ENCODE results near the gene CH25H. TPM values are rescaled to one million over a fixed set of nuclear protein-coding genes. Genes with fewer than 3 reads are reported as not detected.

The CH25H gene
- total and polyA plus RNA-seq, 10 of the 15 experiments (the other 5 are each of a cell fraction or from before 2014, with no cell fraction given): not detected

DNA sequence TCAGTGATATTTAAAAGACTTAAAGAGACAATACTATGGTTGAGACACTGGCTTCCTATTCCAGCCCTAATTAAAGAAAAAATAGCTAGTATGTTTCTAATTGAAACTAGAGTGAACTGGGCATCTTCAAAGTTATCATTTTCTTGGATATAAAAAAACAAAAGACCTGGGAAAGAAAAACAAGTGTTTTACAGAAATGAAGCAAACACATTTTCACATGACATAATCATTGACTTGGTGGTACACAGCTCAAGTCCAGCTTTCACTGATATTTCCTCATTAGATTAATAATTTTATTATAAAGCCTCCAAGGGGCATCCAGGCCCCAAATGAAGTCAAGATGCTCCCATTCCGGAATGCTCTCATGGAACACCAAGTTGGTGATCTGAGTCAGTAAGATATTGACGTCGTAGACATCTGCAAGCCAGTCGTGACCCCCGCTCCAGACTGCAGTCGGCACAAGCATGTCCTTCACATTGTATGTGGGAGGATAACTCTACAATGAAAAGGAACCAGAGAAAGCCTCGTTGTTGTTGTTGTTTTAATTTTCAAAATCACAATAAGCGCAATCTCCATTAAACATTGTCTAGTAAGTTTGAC lies 7.5 kb upstream of the CH25H start:
- FAIRE-seq (no peak), ATAC-seq (no peak), DNase-seq (ENCODE audit: low read depth, low spot score) (no peak)
- RAD21 ChIA-PET (ENCODE audit: unreplicated experiment): interaction anchor here (0.5 to 4.2 kb wide), 17 partner anchors 29 to 383 kb away, joined by 3 to 45 read pairs (median 6); partner anchors contain the start of gene FAS
- H3K4me3 ChIP-seq: no peak overlapping the region
- peaks cover 8% of the 10 kb centered on the region for H3K4me1 ChIP-seq (ENCODE audit: control insufficient read depth, insufficient read depth, low read length)
- no peak overlapping the region for H3K9ac ChIP-seq (ENCODE audit: control insufficient read depth, insufficient read depth, low read length)
- CTCF ChIA-PET: interaction anchor here (0.7 to 4.2 kb wide), 38 partner anchors 8 to 653 kb away, joined by 3 to 117 read pairs (median 4); partner anchors contain the start of genes CH25H, FAS and LIPA
- intact Hi-C loops (cut with micrococcal nuclease; ENCODE audit: unreplicated experiment) (loop anchor here (5.0 kb wide), 1 partner anchor 377 kb away; no protein-coding TSS in a partner anchor), in situ Hi-C loops (cut with MboI) (loop anchor here (5.0 kb wide), 3 partner anchors 182 to 377 kb away; no protein-coding TSS in a partner anchor)
- no TSS peak for BruUV-seq (replicated peaks)
- no peak overlapping the region for H3K27ac ChIP-seq (ENCODE audit: control insufficient read depth, insufficient read depth)
- H2AFZ ChIP-seq (ENCODE audit: control insufficient read depth, low read depth, low read length): no peak overlapping the region
- POLR2A ChIA-PET: no interaction called here
- H3K9me3 ChIP-seq (replicated peaks; ENCODE audit: control insufficient read depth, insufficient read depth, low read length): no peaks in the 10 kb centered on the region
- TF ChIP-seq, protein P1, sequence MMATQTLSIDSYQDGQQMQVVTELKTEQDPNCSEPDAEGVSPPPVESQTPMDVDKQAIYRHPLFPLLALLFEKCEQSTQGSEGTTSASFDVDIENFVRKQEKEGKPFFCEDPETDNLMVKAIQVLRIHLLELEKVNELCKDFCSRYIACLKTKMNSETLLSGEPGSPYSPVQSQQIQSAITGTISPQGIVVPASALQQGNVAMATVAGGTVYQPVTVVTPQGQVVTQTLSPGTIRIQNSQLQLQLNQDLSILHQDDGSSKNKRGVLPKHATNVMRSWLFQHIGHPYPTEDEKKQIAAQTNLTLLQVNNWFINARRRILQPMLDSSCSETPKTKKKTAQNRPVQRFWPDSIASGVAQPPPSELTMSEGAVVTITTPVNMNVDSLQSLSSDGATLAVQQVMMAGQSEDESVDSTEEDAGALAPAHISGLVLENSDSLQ (IDR thresholded peaks at IDR 0.05): no peak
- TF ChIP-seq EGR1 (IDR thresholded peaks at IDR 0.05; ENCODE audit: borderline replicate concordance in 1 of 2, low read depth in 2 of 2, low read length in 2 of 2): no peak
- no peak for TF ChIP-seq TCF12 (IDR thresholded peaks at IDR 0.05; ENCODE audit: low read depth, low read length)
- no peak for TF ChIP-seq SIN3A (IDR thresholded peaks at IDR 0.05; ENCODE audit: low read depth, low read length)
- TF ChIP-seq HDAC6 (IDR thresholded peaks at IDR 0.05; ENCODE audit: unreplicated experiment): no peak
- TF ChIP-seq, protein P2, sequence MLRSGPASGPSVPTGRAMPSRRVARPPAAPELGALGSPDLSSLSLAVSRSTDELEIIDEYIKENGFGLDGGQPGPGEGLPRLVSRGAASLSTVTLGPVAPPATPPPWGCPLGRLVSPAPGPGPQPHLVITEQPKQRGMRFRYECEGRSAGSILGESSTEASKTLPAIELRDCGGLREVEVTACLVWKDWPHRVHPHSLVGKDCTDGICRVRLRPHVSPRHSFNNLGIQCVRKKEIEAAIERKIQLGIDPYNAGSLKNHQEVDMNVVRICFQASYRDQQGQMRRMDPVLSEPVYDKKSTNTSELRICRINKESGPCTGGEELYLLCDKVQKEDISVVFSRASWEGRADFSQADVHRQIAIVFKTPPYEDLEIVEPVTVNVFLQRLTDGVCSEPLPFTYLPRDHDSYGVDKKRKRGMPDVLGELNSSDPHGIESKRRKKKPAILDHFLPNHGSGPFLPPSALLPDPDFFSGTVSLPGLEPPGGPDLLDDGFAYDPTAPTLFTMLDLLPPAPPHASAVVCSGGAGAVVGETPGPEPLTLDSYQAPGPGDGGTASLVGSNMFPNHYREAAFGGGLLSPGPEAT (IDR thresholded peaks at IDR 0.05; ENCODE audit: low read depth): no peak
- no peak for TF ChIP-seq YBX1 (IDR thresholded peaks at IDR 0.05)
- WGBS (ENCODE audit: insufficient coverage, insufficient replicate concordance, low lambda C conversion rate, missing lambda C conversion rate): 91% methylated on average over 8 of the region's 8 CpGs
- H3K27me3 ChIP-seq (replicated peaks in 1 of 2; ENCODE audit: control insufficient read depth in 2 of 2, insufficient read depth in 2 of 2, low read length in 1 of 2): no peaks in the 10 kb centered on the region
- no peaks in the 10 kb centered on the region for H3K36me3 ChIP-seq (ENCODE audit: control insufficient read depth in 2 of 2, insufficient read depth in 2 of 2, low read length in 1 of 2)
- H3K4me2 ChIP-seq (ENCODE audit: control insufficient read depth, insufficient read depth): no peak overlapping the region
- H4K20me1 ChIP-seq (ENCODE audit: control insufficient read depth, insufficient read depth): no peaks in the 10 kb centered on the region
- SMC1A ChIA-PET (ENCODE audit: uncharacterized antibody, unreplicated experiment): interaction anchor here (0.9 to 4.2 kb wide), 25 partner anchors 10 to 379 kb away, joined by 3 to 64 read pairs (median 5); partner anchors contain the start of gene FAS
- no peaks in the 10 kb centered on the region for H3K79me2 ChIP-seq (ENCODE audit: control insufficient read depth, insufficient read depth, low read length)
